HG02884 (cell line): ENCODE measurements around the gene LBHD1.
"Not testable (repeated sequence)": the region's sequence is repeated elsewhere in the genome, so short reads cannot be mapped to it uniquely, and the experiment has no call there.

Source experiments
- ATAC-seq: cut with Tn5 transposase; IDR thresholded peaks from one replicate; pipeline ENCODE4 v1.9.1; 2021; ENCODE audit warnings: mild to moderate bottlenecking, moderate library complexity; ENCODE audit not compliant: unreplicated experiment

LBHD1 gene

DNA sequence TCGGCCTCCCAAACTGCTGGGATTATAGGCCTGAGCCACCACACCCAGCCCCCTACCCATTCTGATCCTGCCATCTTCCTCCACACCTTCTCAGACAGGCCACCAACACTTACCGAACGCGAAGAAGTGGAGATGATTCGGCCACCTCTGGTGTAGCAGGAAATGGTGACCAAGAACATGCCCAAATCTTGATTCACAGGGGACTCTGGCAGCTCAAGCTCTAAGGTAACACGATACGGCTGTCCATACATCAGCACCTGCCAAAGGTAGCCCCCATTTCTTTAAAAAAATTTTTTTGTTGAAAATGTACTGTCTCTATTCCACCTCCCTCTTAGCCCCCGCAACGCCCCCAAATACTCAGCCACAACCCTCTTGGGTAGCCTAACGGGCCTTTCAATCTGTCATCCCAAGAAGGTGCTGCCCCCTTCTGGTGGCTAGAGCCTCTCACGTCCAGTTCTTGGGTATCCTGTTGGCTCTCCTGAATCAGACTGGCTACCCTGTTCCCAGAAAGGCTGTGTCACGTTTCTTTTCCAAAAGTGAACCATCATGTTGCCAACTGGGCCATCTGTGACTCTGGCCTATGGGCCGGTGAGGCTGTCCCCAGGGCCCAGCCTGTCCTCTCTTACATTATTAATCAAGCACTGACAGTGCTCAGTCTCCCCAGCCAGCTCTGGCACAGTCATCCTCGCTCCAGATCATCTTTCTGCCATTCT lies 22.5 kb upstream of the LBHD1 start:
- no peak for ATAC-seq

DNA sequence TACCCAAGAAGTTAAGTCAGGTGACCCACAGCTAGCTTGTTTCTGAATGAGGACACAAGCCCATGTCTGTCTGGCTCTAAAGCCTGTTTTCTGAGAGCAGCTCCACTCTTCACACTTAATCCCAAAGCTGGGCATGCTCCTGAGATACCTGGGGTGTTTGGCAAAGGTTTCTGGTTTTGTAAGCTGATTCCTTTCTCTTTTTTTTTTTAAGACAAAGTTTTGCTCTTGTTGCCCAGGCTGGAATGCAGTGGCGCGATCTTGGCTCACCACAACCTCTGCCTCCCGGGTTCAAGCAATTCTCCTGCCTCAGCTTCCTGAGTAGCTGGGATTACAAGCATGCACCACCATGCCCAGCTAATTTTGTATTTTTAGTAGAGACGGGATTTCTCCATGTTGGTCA lies 21.6 kb upstream of the LBHD1 start:
- not testable (repeated sequence) for ATAC-seq

DNA sequence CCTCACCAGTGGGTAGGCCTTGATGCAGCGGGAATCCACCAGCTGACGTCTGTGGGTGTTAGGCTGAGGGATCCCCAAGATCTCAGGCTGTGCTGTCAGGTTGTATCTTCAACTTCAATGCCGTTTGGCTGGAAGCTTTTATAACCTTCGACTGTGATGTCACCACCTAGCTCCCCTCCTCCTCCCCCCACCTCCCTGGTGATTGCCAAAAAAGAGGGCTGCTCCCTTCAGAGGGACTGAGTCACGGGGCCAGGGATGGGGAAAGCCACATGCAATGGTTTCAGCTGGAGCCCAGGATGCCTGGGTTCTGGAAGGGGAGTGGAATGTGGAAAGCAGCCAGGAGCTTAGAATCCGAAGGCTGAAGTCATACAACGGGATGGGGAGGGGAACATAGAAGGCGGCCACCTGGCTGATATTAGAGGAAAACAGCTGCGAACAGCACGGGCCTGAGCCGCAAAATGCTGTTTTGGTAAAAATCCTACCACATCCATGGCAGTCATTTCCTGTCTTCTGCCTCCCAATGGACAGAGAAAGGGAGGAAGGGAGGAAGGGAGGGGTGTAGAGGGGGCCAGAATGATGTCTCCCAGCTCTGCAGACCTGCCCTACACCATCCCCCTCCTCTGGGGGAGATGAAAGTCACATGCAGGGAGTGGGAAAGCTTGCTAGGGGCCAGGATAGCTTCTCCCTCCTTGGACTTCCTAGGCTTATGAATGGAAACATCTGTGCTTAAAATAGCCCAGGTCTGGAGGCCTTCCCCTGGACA lies 17.5 kb upstream of the LBHD1 start, which contains the start of gene LRRN4CL:
TSS of gene LRRN4CL (minus strand) at position 110 of the 763 bp plus-strand sequence. CDS start 1,022 bp downstream, outside the sequence.
- ATAC-seq = no peak

DNA sequence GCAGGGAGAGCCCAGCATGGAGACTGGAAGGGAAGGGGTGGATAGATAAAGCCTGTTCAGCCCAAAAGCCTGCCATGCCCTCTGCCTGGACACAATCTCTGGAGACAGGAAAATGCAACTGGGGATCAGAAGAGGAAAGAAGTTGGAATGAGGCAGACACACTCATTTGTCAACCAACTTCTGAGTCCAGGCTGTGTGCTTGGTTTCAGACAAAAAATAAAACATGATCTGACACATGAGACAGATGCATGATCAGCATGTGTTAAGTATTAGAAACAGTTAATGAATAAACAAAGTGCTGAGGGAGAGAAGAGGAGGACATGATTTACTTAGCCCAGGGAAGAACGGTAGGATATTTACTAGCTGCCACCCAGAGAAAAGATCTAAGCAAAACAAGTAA lies 16.4 kb upstream of the LBHD1 start:
- ATAC-seq = no peak

DNA sequence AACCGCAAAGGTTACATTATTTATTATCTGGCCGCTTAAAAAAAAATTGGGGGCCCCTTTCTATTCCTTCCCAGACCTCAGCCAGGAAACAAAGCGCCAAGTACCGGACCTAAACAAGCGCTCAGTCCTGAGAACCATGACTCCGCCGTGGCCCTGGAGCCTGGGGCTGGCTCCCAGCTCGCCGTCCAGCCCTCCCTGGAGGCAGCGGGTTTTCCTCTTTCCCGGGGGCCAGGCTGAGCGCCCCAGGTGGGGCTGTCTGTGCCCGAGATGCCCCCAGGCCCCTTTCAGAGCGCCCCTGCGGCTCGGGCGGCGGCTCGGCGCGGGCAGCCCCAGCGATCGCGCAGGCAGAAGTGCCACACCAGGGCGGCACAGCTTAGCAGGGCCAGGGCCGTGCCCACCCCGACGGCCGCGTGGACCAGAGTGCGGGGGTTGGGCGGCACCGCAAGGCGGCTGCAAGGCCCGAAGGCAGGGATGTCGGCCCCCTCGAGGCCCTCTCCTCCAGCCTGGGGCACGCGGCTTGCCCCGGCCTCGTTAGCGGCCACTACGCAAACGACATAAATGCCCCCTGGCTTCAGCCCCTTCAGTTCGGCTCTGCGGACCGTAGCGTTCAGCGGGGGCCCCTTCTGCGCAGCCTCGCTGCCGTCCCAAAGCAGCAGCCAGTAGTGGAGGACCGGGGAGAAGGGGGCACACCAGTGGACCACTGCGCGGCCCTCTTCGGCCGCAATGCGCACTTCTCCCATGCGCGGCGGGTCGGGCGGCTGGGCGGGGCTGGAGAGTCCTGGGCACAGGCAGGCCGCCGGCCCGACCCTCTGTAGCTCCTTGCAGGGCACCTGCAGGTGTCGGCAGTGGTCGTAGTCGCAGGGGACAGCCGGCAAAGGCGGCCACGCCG lies 15.7 kb upstream of the LBHD1 start:
- ATAC-seq = no peak

DNA sequence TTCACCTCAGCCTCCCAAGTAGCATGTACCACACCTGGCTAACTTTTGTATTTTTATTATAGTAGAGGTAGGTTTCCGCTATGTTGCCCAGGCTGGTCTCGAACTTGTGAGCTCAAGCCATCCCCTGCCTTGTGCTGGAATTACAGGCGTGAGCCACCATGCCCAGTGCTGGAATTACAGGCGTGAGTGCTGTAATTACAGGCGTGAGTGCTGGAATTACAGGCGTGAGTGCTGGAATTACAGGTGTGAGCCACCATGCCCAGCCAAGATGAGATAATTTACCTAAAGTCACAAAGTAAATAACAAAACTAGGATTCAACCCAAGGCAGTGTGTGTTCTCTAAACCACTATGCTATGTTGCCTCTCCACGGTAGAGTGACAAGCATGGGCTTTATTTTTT lies 10.5 kb upstream of the LBHD1 start:
- ATAC-seq = no peak

DNA sequence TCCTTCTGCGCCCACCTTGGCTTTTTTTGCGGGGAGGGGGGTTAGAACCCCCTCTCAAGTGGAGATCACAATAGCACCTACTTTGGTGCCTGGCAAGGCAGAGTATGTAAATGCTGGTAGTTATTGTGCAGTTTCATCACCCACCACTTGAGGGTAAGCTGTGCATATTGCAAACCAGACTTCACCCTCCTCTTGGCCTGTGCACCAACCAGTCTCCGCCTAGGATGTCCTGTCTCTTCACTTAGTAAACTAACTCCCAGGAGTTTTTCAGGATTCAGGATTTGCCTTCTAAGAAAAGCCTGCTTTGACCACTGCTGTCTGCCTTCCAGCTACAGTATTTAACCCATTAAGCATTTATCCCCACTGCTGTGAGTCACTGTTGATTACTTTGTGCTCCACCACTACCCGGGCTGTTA lies 8.8 kb upstream of the LBHD1 start:
- ATAC-seq = no peak

DNA sequence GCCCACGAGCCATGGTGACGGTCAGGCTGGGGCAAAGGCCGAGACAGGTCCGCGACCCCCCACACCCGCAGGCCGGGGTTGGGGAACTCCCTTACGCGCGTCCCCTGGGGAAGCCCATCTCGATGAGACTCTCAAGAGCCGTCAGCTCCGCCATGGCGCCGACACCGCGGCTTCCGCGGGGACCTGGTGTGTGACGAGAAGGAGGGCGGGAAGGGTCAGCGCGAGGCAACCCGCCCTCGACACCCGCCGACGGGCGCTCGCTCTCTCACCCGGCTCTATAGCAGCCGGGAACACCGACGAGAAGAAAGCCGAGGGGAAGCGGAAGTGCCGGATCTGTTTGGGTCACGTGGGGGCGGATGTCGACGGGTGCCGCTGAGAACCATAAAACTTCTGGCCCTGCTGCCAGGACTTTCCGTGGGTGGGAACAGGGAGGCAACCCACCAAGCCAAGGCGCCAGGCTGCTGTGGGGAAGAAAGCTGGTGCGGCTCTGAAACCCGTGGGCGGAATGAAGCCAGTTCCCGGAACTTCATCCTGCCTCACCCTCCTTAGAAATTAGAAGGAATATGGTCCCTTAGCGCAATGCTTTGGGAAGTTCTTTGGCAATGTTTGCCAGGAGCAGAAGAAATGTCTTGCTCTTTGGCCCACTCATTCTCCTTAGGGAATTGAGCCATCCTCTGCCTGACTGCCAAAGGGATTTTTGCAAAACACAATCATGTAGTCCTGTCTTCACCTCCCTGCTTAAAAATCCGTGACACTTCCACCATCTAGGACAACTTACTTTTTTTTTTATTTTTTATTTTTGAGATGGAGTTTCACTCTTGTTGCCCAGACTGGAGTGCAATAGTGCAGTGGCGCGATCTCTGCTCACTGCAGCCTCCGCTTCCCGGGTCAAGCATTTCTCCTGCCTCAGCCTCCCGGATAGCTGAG lies 7.0 kb upstream of the LBHD1 start, which contains the start of gene UBXN1:
TSS of gene UBXN1 (minus strand) at position 304 of the 927 bp plus-strand sequence. CDS start at position 154, 150 bp downstream.
- peak; percentile 69 for ATAC-seq

DNA sequence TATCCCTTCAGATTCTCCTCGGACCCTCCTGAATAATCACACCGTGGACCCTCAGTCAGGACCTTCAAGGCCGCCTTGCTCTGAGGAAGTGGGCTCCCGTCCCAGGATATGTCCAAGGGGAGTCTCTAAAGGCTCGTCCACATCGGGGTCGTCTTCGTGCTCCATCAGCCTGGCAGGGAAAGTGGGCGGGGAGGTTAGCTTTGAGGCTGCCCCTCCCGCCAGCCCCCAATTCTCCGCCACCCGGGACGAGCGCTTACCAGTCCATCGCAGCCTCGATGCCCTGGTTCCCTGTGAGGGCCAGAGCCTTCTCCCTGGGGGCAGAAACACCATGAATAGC lies 6.3 kb upstream of the LBHD1 start:
- ATAC-seq = no peak

DNA sequence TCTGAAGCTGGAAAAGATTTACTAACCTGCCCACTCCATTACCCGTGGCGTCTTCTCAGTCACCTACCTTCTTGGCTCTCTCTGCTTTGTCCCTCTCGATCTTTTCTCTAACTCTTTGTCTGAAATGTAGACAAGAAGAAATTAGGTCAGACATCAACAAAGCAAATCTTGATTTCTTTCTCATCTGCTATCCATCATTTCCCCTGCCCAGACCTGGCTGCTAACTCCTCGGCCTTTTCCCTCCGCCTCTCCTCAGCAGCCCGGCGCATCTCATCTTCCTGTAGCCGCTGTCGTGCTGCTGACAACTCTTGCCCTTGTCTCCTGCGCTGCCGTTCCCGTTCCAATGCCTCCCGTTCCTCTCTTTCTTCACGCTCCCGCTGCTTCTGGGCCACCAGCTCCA lies 5.6 kb upstream of the LBHD1 start:
- ATAC-seq = no peak

DNA sequence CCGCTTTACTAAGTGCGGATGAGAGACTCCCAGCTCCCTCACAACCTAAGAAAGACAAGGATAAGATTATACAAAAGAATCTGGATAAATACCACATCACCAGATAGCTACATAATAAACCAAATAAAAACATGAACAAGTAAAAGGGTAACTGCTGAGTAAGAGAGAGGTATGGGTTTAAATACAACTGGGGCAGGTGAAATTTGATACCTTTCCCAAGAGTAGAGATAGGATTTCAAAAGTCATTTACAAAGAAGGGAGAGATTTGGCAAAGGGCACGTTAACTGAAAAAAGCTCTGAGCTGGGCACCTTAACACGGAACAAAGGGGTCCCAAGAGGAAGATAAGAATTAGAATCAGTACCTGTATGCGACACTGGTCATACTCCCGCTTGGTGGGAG lies 5.1 kb upstream of the LBHD1 start:
- ATAC-seq = no peak

DNA sequence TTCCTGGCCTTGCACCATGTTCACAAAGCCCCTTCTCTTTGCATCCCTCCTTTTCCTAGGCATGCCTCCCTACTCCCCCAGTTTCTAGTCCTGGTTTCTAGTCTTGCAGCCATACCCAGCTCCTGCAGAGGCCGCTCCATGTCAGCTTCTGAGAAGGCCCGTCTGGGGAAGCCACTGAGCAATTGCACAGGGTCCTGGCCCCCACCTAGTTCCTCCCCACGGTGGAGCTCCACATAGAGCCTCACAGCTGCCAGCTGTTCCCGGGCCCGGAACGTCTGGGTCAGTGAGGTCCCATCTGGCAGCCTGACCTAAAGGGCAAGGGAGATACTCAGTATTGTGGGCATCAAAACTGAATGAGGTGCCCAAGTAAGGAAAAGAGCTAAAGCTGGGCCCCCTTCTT lies 4.6 kb upstream of the LBHD1 start:
- ATAC-seq = no peak

DNA sequence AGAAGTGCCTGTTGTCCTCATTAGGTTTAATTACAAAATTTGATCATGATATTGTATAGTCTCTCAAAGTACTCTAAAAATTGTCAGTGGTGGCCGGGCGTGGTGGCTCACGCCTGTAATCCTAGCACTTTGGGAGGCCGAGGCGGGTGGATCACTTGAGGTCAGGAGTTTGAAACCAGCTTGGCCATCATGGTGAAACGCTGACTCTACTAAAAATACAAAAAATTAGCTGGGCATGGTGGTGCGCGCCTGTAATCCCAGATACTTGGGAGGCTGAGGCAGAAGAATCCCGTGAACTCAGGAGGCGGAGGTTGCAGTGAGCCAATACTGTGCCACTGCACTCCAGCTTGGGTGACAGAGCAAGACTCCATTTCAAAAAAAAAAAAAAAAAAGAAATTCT lies 3.3 kb upstream of the LBHD1 start:
- not testable (repeated sequence) for ATAC-seq

DNA sequence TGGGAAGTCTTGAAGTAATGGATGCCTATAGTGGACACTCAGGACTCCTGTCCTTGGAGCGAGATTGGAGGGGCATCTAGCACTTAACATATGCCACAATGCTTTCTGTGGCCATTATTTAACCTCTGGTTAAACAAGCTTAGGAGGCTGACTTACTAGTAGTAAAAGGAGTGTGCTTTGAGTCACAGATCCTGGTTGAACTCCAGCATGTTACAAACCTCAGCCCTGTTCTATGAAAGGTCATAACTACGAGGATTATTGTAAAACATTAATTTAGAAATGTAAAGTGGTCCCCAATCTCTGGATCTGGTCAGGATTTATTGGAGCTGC lies 1.1 kb upstream of the LBHD1 start:
- no peak for ATAC-seq

DNA sequence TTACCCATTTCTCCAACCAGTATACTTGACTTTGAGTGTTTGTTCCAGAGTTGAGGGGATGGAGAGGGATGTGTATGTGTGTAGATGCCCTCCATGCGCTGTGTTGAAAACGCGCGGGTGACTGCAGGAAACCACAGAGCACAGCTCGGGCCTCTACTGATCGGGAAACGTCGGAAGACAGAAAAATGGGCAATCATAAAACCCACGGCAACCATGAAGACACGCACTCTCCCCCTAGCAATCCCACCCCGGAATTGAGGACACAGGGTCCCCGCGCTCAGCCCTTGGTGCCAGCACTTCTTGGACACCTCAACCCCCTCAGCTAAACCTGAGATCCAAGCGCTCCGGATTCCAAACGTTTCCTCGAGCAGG lies 845 bp downstream of the LBHD1 start:
- no peak for ATAC-seq

DNA sequence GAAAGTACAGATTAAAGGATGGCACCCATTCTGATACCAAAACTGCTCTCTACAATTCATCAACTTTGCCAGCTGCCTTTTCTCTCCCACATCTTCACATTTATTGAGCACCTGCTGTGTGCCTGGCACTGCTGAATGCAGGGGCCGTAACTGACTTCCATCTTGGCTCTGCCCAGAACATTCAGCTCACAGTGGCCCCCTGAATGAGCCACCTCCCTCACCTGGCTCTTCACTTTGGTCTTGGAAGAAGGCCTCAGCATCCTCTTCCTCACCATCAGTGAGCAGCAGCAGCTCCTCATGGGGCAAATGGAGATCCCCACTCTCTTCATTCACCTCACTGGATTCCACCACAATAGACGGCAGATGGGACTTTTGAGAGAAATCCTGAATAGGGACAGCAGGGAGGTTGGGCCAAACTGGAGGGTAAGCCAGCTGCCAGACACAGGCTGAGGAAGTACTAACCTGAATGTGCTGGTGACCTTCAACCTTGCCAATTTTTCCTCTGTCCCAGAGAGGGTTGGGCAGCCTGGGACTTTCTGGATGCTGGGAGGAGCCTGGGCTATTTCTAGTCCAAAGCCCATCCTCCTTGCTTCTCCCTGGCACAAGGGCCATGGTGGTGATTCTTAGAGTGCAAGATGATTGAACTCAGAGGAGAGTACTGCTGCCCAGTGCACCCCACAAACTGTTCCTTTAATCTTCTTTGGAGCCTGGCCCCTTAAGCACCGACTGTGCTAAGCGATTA lies 2.5 kb downstream of the LBHD1 start:
- ATAC-seq = no peak

DNA sequence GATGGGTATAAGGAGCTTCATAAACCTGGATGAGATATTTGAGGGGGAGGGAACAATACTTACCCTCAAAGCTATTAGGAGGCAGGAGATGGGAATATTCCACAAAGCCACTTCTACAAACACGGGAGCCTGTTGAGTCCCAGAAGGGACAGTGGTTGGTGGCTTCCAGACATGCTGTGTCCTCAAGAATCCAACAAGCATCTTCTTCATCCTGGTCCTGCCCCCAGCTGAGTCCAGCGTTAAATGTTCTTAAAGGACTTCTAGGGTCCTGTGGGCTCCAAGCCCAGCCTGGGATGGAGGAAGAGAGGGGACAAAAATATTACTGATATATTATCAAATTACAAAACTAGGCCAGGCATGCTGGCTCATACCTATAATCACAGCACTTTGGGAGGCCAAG lies 4.6 kb downstream of the LBHD1 start:
- ATAC-seq = no peak

DNA sequence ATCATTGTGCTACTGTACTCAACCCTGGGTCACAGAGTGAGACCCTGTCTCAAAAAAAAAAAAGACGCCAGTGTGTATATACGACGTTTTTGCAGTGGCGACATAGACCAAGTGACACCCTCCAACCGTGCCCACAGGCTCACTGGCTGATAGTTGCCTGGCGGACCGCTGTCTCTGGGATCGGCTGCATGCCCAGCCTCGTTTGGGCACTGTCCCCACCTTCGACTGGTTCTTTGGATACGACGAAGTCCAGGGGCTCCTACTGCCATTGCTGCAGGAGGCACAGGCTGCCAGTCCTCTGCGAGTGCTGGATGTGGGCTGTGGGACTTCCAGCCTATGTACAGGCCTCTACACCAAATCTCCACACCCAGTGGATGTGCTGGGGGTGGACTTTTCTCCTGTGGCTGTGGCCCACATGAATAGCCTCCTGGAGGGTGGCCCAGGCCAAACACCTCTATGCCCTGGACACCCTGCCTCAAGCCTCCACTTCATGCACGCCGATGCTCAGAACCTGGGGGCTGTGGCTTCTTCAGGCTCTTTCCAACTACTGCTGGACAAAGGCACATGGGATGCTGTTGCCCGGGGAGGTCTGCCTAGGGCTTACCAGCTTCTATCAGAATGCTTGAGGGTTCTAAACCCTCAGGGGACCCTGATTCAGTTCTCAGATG lies 5.7 kb downstream of the LBHD1 start:
- ATAC-seq = no peak

DNA sequence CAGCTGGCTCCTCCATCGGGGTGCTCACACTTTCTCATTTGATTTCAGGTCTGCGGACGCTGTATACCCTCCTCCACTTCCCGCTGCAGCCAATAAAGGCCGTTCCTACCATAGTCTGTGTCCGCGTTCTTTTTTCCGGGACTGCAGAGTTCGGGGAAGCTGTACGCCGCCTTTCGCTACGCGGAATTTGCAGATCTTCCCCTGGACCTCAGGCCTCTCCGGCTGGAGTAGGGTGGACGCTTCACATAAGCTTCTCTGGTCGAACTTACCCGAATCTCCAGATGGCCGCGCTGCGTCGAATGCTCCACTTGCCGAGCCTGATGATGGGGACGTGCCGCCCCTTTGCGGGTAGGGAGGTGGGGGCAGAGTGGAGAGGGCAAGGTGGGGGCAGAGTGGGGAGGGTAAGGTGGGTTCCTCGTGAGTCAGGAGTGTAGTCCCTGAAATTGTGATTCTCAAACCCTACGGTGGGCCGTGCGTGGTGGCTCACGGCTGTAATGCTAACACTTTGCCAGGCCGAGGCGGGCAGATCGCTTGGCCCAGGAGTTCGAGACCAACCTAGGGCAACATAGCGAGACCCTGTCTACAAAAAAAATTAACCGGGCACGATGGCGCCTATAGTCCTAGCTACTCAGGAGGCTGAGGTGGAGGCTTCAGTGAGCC lies 6.3 kb downstream of the LBHD1 start:
- peak; percentile 14 for ATAC-seq
